ENCODE data around the gene RNASEL.
"Not testable (repeated sequence)": the region's sequence is repeated elsewhere in the genome, so short reads cannot be mapped to it uniquely, and the experiment has no call there.

RNASEL gene, protein sequence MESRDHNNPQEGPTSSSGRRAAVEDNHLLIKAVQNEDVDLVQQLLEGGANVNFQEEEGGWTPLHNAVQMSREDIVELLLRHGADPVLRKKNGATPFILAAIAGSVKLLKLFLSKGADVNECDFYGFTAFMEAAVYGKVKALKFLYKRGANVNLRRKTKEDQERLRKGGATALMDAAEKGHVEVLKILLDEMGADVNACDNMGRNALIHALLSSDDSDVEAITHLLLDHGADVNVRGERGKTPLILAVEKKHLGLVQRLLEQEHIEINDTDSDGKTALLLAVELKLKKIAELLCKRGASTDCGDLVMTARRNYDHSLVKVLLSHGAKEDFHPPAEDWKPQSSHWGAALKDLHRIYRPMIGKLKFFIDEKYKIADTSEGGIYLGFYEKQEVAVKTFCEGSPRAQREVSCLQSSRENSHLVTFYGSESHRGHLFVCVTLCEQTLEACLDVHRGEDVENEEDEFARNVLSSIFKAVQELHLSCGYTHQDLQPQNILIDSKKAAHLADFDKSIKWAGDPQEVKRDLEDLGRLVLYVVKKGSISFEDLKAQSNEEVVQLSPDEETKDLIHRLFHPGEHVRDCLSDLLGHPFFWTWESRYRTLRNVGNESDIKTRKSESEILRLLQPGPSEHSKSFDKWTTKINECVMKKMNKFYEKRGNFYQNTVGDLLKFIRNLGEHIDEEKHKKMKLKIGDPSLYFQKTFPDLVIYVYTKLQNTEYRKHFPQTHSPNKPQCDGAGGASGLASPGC

DNA sequence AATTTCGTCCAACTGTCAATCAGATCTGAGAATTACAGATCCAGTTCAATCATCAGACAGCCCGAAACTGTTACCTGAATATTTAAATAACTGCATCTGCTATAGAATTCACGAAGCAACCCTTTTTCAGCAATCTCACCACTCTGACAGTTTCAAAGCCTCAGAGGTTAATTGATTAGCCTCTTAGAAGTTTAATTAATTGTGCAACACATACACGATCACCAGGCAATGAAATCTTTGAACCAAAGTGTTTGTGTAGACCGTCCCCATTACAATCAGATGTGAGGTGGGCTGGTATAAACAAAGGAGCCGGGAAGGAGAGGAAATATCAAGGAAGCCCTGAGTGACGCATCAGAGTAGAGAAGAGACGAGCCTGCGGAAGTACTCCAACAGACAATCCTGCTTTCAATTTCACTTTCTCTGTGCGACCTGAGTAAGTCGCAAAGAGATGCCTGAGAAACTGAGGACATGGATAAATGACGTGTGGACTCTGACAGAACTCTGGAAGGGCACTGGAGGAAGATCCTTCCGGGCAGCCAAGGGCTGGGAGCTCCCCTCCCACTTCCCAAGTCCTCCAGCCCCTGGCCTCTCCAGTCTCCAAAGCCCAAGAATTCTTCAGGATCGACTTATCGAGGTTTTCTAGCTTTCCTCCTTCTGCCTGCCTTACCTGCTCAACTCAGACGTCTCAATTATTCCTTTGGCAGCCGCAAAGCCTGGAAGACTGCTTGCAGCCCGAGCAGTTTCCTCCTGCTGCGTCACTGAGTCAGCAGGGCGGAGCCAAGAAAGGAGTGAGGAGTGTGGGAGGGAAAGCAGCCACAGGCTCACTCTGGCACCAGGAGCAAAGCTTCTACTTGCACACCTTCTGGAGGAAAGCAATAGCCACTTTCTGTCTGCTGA lies at the start of gene RNASEL:
RNASEL (minus strand) TSS at position 757 of the 897 bp plus-strand sequence. CDS start 2,450 bp downstream, outside the sequence.
- no peak for DNase-seq (ENCODE audit: low read depth, low spot score)

DNA sequence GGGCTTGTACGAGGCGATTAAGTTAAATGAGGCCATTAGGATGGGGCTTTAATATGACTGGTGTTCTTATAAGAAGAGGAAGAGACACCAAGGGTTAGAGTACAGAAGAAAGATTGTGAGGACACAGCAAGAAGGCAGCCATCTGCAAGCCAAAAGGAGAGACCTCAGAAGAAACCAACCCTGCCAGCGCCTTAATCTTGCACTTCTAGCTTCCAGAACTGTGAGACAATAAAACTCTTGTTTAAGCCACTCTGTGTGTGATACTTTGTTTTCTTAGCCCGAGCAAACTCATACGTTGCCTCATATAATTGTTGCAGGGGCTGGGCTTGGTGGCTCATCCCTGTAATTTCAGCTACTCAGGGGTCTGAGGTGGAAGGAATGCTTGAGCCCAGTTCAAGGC lies 48.7 kb upstream of the RNASEL start:
- DNase-seq (ENCODE audit: low read depth, low spot score) = no peak

DNA sequence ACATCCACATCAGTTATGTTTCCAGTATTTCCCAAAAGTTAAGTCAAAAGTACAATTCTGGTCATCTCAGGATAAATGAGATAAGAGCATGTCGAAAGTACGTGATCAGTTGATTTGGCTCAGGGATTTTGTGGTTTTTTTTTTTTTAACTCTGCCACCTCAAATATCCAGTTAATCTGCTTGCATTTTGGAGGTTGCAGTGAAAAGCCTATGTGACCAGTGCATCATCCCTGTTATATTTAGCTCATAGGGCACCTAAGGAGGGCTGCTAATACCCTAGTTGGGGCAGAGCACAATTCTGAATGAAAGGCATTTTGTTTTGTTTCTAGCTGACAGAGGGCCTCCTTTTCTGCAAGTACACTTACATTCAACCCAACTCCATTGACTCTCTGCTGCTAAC lies 46.8 kb upstream of the RNASEL start:
- no peak for DNase-seq (ENCODE audit: low read depth, low spot score)

DNA sequence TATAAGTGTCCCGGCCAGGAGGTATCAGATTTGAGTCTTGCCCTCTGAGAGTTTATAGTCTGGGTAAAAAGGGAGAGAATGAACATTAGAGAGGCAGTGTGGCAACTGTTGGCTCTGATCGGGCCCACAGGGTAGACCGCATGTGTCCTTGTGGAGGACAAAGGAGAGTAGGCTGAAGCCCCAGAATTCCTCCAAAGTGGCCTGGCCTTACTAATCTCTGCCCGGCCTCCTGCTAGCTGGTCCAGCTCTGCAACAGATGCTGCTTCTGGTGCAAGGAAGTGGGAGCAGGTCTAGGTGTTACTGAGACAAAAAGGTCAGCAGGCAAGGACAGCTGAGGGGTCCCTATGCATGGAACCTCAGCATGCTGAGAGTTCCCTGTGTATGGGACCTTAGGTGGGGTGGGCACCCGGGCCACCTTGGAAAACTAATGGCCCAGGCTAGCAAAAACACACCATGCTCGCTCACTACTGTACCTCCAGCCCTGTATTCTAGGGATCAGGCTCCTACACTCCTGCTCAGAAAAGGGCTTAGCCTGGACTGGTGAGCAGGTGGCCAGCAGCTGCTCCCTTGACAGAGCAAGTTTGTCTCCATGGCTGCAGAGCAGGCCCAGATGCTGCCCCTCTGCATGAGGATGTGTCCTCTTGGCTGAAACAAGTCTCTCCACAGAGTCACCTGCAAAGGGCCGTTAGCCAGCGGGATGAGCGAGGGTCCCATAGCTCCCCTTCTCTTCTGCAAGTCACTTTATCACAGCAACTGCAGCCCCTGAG lies 45.4 kb upstream of the RNASEL start:
- no peak for DNase-seq (ENCODE audit: low read depth, low spot score)

DNA sequence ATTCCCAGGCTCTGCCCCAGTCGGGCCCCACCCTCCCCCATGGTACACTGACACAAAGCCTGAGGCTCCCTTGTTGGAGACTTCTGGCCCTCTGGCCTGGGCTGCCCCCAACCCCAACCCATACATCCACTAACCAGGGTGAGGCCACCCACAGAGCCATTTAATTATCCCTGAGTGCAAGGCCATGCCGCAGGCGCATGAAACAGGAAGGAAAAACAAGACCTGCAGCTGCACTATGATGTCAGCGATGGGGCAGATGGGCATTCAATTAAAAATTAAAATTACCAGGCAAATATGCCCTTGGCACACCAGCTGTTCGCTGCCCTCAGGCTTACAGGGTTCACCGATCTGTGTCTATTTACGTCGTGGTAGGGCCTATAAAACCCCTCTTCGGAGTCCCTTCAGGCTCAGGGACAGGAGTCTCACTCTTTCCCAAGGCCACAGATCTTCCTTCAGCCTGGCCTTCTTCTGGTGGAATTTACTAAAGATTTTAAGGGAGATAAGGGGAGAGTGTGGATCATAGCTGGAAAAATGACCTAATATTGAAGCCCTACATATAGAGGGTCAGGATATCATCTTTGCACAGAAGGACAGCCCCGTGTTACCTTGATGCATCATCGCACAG lies 44.7 kb upstream of the RNASEL start:
- no peak for DNase-seq (ENCODE audit: low read depth, low spot score)

DNA sequence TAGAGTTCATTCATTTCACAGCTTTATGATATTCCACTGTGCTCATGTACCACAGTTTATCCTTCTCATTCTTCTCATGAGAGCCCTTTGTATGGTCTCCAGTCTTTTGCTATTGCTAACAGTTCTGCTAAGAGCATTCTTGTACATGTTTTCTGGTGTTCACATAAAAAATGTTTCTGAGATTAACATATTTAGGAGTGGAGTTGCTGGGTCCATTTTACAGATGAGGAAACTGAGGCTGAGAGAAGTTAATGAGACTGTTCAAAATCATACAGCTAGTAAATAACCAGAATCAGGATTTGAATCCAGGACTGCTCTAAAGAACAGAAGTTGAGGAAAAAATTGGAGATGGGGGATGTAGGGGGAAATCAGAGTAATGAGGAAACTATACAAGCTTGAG lies 44.0 kb upstream of the RNASEL start:
- no peak for DNase-seq (ENCODE audit: low read depth, low spot score)

DNA sequence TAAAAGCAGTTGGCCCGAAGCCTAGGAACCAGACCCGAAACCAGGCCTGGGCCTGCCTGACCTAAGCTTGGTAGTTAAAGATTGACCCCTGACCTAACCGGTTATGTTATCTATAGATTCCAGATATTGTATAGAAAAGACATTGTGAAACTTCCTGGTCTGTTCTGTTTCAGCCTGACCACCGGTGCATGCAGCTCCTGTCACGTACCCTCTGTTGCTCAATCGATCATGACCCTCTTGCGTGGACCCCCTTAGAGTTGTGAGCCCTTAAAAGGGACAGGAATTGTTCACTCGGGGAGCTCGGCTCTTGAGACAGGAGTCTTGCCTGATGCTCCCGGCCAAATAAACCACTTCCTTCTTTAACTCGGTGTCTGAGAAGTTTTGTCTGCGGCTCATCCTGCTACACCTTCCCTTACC lies 43.4 kb upstream of the RNASEL start:
- DNase-seq (ENCODE audit: low read depth, low spot score) = not testable (repeated sequence)

DNA sequence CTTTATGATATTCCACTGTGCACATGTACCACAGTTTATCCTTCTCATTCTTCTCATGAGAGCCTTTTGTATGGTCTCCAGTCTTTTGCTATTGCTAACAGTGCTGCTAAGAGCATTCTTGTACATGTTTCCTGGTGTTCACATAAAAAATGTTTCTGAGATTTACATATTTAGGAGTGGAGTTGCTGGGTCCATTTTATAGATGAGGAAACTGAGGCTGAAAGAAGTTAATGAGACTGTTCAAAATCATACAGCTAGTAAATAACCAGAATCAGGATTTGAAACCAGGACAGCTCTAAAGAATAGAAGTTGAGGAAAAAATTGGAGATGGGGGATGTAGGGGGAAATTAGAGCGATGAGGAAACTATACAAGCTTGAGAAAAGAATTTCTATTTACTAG lies 42.9 kb upstream of the RNASEL start:
- no peak for DNase-seq (ENCODE audit: low read depth, low spot score)

DNA sequence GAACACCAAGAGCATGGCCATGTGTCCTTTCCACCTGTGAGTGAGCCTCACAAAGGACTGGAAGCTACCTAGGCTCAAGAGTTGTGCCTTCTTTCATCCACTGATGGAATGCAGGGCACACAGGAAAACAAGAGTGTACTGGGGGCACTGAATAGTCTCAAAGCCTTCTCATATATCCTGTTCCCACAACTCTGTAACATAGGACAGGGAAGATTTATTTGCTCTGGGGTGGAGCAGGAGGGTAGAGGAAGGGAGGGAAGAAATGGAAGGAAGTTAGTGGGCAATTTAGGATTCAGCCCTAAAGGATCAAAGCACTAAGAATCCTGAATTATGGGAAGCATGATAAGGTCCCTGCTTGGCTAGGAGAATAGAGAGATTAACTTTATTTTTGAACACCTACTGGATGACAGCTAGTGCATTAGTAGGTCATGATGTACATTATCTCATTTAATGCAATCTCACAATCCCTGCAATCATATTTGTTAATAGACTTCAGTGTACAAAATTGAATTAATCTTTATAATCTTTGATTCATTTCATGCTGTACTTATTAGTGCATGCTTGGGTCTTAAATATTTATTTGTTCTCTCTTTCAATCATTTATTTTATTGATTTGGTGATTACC lies 42.1 kb upstream of the RNASEL start:
- DNase-seq (ENCODE audit: low read depth, low spot score) = no peak

DNA sequence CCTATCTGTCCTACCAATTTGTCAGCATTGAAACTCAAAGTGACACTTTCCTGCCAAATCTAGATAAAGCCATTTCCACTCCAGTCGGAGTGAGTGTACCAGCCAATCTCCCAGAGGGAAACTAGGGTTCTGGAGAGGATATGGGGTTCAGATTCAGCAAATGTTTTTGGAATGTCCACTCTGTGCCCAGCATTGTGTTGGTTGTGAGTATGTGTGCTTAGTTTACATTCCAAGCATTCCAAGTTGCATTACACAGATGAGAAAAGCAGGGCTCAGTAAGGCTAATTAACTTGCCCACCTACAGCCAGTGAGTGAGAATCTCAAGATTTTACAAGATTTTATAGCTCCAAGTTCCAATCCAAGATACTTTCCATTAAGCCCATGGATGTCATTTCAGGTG lies 41.5 kb upstream of the RNASEL start:
- no peak for DNase-seq (ENCODE audit: low read depth, low spot score)

DNA sequence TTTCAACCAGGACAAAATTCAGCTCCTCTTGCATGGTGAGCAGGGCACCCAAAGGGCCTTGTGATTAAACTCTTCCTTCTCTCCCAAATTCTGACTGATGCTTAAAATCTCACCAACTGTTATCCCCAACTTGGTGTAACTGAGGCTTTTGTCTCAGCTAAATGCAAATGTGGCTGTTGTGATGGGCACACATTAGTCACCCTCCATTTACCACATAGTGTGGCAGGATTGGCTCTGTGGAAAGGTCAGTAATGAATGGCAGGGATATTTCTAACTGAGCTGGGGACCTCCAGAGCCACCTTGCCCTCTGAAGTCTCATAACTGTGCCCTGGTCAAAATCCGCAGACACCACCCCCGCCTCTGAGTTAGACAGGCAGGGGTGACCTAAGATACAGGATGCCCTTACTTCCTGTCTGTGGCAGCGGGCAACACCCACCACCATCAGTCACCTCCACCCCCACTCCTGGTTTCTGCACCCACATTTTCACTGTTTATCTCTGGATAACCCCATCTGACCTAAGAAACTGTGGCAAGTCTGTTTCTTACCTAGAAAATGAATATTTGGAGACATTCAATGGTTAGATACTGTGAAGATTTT lies 40.5 kb upstream of the RNASEL start:
- DNase-seq (ENCODE audit: low read depth, low spot score) = no peak

DNA sequence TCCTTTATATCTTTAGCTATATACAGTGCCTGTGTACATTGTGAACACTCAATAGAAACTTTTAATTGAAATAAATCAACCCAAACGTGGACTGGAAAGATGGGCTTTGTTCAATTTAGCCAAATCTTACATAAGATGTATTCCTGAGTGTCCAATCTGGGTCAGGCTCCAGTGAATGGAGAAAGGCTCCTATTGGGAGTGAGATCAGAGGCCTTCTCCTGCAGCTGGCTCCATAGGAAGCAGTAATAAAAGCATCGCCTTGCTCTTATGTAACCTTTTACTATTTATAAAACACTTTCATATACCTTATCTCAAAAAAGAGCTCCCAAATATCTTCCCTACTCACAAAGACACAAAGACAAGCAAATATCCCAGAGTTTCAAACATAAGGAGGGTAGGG lies 40.0 kb upstream of the RNASEL start:
- DNase-seq (ENCODE audit: low read depth, low spot score) = no peak

DNA sequence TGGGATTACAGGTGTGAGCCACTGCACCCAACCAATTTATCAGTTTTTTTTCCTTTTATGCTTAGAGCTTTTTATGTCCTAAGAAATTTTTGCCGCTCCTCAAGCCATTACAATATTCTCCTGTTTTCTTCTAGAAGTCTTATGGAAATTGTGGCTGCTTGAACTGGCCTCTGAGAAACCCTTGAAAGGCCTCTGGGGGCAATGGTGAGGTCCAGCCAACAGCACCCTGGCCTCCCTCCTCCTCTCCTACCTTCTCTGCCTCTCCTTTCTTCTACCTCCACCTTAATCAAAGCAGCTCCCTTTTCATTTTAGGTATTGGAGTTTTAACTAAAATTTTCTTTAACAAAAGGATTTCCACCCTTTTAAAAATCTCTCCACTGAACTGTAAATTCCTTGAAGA lies 39.6 kb upstream of the RNASEL start:
- DNase-seq (ENCODE audit: low read depth, low spot score) = no peak

DNA sequence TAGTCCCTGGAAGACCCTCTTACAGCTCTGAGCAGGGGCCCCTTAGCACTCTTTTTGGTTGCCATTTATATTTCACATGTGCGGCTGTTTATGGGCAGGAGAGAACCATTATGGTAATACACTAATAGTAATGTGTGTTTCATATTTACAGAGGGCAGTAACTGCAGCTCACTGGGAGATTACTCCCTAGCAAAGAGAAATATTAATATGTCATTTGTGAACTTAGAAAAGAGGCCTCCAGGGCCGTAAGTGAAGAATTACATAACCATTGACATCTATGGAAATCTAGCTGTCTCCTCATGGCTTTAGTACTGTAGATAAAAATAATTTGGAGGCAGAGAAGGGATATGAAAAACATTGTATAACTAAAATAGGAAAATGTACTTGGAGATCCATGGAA lies 38.6 kb upstream of the RNASEL start:
- DNase-seq (ENCODE audit: low read depth, low spot score) = no peak

DNA sequence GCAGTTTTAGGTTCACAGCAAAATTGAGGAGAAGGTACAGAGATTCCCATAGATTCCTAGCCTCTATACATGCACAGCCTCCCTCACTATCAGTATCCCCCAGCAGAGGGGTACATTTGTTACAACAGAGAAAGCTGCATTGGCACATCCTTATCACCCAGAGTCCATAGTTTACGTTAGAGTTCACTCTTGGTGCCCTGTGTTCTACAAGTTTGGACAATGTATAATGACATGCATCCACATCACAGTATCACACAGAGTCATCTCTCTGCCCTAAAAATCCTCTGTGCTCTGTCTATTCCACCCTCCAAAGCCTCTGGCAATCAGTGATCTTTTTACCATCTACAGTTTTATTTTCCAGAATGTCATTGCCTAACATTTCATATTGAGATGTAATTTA lies 37.5 kb upstream of the RNASEL start:
- no peak for DNase-seq (ENCODE audit: low read depth, low spot score)

DNA sequence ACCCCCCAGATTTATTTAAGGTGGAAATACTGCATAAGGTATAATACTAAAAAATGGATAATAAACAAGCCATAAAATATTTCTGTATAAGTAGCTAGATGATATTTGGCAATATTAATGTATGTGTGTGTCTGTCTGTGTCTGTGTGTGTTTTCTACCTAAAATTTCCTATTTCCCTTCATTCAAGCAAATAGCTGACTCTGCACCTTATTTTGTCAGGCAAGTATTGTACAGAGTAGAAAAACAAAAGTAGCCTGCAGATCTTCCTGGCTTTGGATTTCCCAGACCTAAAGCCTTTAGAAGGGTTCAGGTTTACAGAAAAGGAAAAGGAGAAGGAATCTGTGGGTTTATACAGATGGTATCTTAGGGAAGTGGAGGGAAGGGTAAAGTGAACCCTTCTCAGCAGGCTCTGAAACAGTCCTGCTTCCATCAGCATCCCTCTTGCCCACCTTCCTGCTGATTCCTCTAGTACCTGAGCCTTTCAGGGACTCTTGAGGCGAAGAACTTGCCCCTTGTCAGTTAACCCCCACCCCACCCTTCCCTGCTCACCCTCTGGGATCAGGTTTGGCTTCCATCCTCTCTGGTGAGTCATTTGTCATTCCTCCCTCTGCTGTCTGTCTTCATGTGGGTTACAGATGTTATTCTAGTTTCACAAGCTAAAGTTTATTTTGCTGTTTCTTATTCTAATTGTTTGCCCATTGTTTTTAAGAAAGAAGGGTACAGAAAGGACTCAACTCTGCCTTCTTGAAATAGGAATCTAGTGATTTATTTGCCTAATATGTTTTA lies 36.9 kb upstream of the RNASEL start:
- no peak for DNase-seq (ENCODE audit: low read depth, low spot score)

DNA sequence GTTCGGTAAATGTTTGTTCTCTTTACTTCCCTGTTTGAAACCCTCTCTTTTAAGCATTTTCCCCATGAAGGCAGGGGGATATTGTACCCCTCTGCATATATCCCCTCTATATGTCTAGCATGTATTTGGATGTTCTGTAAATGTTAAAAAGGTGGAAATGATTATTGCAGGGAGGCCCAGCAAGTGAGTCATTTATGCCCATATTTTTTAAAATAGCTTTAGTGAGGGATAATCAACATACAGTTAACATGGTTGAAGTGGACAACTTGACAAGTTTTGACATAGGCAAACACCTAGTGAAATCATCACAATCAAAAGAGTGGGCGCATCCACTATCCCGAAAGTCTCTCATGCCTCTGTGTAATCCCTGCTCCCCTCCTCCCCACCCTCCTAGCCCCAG lies 36.0 kb upstream of the RNASEL start:
- DNase-seq (ENCODE audit: low read depth, low spot score) = no peak

DNA sequence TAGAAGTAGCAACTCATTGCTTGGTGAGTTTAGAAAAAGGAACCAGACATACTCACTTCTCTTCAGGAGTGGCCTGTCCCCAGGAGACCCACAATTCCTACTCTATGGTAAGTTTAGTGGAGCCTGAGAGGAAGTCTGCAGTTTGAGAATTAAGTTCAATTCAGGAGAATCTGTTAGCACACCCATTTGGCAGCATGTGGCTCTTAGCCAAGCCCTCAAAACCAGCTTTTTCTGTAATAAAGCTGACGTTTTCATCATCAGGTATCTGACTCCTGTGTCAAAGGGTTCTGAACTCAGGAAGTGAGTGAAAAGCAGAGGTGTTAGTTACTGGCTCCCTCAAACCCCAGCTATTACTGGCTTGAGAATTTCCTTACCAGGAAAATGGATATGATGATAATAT lies 35.5 kb upstream of the RNASEL start:
- no peak for DNase-seq (ENCODE audit: low read depth, low spot score)

DNA sequence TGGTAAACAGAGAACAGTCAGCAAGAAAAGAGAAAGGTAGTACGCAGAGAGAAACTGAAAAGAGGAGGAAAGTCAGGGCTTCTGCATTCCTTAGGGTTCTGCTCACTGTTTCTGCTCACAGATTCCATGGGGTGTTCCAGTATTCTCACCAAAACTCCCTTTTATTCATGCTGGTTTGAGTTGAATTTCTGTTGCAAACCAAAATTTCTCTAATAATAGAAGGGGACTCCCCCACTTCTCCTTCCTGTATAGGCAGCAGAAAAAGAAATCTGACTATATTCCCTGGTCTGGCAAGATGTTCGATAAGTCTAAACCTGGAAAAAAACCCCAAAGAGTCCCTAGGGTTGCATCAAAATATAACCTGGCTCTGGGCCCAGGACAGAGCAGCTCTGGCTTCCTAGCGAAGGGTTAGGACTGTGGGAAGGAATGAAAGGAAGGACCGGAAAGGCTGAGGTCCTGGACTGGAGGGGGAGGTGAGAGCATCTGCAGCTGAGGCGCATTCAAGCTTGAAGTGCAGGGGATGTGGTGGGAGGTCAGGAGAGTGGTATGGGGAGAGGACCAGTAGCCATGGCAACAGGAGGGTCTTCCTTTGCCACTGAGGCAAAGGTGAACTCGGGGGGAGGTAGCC lies 34.0 kb upstream of the RNASEL start:
- no peak for DNase-seq (ENCODE audit: low read depth, low spot score)

Data from iPS DF 19.7 (cell line).